Fibroblast of the conjunctiva (primary cell): ENCODE data around the gene VAV2.

Experiments used
- DNase-seq: peaks from one replicate; pipeline ENCODE4 v3.0.0-alpha.2; 2010; ENCODE audit warnings: low read depth

Gene VAV2

DNA sequence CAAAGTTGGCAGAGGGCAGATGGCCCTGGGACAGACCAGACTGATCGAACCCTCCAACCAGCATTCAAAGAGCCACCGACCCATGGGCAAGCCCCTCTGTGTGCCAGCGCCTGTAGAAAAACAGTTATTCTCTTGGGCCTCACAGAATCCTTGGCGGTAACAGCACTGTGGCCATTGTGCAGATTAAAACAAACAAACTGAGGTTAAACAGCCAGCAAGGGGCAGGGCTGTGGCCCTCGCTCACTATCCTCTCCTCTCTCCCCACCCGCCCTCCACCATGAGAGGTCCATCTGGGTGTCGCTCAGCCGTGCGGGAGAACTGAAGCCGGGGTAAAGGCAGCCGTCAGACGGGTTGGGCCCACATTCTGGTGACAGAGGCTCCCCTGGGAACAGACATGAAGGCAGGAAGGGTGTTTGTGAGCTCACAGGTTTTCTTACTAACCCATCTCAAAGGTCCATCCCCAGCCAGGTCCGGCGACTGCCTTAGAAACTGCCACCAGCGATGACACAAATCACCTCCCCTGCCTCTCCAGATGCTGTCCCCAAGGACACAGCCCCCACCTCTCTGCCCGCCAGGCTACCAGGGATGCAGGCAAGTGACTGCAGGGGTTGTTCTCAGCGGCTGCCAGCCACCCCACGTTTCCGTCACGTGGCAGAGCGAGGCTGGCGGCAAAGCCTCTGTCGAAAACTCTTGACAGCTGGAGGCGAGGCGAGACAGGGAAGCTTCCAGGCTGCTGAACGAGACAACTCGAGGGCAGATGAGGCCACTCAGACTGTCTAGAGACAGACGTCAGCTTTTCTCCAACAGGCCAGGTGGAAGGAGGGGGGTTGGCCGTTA is 178.2 kb downstream of the VAV2 start:
- DNase-seq, result no peak

DNA sequence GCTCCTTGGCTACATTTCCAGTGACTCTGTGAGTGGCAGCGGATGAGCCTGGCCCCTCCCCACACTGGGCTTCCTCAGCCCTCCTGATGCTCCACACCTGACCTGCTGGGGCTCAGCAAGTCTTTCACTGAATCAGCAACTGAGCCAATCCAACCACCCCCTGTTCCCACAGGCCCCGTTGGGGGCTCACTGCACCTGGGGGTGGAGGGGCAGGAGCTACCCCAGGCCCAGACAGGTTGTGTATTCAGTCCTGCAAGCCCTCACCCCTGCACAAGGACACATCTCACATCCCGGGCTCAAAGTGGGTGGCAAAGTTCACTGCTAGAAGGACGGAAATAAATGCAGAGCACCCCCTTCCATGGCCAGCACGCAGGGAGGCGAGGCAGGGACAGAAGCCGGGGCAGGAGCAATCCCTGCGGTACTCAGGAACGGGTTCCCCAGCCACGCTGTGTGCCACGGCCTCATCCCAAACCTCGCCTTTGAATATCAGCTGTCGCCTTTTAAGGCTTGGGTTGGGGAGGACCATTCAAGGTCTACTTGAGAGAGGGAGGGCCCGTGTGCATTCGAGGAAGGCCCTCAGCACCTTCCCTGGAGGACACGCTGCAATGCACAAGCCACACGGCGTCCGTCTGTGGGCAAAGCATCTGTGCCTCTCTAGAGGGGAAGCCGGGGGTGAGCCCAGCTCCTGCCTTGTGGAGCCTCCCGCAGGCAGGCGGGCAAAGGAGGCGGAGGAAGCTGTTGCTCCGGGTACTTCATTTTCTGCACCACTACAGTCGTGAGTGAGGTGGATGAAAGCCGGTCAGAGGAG is 179.0 kb downstream of the VAV2 start:
- DNase-seq, result no peak

DNA sequence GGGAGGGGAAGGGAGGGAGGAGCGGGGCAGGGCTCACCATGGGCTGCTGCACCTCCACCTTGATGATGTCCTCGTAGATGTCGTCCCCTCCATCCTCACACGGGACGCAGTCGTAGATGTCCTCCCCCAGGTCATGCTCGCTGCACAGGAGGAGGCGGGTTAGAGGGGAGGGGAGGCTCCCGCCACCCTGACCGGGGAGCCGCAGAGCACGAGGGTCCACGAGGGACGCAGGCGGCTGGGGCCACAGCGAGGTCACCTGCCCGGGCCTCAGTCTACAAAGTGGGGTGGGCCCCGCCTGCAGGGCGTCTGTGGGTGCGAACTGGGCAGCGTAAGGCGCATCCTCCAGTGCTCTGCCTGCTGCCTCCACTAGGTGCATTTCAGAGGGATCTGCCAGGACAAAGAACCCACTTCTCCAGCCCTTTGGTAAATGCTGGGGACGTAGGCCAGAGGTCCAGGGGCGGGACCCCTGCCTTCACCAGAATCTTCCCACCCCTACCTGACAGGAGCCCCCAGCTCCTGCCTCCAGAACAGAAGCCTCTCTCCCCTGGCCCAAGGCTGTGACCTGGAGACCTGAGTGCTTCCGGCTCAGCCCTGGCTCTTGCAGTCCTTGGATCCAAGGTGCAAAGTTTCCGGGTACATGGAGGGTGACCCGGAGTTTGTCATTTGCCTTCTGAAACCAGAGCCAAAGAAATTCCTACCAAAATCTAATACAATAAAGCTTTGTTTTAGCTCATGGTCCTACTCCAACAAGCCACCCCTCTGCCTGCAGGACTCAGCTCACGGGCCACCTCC is 179.9 kb downstream of the VAV2 start:
- no peak for DNase-seq

DNA sequence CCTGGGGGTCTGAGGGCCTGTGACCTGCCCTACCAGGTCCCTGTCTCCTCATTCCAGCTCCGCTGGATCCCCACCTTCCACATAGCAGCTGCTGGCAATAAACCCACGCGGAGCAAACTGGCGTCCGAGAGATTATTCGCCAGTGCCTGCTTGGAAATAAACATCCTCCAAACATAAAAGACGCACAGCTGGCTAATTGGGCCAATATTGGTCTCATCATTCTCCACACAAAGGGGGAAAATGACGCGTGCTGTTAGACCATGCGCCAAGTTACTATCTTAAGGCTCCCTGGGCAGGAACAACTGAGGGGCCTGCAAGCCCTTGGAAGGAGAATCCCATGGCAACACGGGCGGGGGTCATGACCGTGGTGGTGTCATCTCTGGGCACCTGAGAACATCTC is 180.7 kb downstream of the VAV2 start:
- no peak for DNase-seq

DNA sequence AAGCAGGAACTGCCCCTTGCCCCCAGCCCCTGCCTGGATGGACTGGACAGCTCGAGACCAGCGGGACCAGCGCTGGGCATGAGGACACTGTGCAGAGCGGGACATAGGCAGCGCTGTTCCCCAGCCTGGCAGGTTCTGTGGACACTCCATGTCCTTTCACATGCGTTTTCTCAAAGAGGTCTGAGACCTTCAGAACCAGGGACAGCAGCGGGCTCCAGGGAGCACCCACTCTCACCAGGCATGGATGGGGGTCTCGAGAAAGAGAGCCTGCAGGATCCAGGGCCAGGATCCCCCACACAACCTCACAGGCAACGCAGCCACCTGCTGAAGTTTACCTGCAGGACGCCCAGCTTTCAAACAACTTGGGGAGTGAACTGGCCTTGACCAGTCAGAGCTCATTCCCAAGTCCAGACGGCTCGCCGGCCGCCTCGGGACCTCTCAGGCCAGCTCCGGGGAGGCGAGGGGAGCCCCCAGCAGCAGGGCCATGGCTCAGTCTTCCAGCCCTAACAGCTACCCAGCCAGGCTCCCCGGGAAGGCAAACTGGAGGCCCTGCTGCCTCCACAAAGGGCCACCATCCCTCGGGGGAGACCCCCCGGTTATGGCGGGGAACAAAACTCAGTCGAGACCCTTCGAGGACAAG is 181.4 kb downstream of the VAV2 start:
- DNase-seq, result no peak

DNA sequence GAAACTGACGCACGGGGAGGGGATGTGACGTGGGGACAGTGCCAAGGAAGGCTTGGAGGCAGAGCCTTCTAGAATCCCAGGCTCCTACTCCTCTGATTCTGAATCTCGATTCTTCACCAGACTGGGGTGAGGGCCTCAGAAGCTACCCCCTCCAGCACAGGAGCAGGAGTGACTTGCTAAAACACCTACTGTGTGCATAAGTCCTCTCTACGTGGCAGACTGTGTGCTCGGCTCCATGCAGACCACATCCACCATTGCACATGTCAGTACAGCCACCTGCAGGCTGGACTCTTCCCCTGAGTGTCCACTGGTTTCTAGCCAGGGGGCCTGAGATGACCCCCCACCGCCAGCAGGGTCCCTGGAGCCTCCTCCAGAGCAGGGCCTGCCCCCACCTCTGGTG is 182.8 kb downstream of the VAV2 start:
- DNase-seq, result no peak

DNA sequence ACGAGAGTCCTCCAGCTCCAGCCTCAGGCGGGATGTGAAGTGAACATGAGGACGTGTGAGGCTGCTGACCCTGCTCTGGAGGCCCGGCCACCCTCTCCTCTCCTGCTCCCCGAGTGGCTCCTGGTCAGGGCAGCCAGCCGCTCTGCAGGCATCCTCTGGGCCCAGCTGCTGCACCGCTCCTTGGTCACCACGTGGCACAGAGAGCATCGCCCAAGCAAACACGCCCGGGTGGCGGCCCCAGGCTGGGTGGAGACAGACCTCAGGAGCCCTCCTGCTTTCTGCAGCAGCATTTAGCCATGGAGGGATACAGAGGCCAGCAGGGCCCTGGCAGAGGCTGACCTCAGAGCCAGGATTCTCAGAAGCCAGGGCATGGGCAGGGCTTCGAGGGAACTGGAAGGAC is 184.3 kb downstream of the VAV2 start:
- DNase-seq, result no peak

DNA sequence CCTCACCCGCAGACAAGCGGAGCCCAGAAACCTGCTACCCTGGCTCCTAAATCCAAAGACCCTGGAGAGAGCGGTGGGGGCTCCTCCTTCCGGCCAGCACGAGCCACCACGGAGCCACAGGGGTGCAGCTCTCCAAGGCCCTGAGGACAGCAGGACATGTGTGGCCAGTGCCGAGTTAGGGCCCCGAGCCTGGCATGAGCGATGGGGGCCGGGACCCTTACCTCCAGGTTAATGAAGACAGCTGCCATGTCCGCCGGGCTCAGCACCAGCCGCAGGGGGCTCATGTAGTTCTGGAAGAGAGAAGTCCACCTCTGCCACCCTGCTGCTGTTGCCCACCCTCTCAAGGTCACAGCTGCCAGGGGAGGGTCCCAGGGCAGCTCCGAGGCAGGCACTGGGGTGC is 185.1 kb downstream of the VAV2 start:
- DNase-seq, result no peak

DNA sequence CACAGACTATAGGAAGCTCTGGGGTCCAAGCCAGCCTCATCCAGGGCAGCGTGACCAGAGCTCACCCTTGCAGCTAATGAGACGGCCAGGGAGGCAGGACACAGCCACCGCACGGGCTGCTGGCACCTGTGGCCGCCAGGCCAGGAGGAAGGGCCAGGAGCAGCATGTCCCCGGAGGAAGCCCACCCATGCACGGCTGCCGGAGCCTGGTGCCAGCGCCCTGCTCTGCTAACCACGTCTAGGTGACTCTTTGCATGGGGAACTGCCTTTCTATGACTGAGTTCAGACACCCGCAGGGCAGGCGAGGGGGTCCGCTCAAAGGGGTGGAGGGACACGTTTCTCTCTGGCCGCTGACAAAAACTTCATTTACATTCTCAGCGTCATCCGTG is 185.5 kb downstream of the VAV2 start:
- no peak for DNase-seq

DNA sequence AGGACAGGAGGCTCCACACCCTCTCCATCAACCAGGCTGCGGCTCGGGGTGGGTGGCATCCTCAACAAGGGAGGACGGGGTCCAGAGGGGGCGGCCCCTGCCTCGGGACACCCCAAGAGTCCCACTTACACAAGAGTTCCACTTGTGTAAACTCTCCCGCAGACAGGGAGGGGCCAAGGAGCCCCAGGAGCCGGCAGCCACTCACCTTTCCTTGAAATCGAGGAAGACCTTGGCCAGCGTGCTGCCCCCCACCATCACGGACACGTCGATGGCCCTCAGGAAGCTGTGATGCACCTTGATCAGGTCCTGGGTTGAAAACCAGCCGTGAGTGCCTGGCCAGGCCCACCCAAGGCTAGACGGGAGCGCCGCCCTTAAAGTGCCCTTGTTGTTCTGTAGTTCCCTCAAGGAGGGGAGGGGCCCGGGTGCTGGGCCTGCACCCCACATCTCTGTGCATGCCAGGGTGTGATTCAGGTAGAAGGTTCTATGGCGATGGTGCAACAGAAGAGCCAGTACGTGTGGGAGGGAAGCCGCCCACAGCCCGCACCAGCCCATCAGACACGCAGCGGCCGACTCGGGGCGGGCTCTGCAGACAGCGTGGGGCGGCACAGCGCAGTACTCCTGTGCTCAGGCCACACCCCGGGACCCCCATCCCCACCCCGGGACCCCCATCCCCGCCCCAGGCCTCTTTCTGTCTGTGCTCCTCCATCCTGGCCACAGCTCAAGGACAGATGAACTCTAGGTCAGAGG is 186.1 kb downstream of the VAV2 start:
- no peak for DNase-seq

DNA sequence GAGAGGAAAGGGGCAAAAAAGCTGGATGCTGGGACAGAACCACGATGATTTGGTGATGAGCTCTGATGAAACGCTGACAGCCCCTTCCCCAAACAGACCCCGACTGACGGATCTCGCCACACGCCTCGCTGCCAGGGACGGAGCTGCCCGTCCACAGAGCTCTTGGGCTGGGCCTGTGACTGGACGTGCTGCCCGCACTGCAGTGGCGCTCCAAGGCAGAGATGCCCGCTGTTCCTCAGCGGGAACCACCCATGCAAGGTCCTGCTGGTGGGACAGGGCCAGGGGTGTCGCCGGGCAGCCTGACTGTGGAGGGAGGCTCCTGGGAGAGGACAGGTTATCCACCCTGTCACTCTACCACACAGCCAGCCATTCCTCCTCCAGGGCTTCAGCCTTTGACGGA is 187.9 kb downstream of the VAV2 start:
- DNase-seq, result no peak

DNA sequence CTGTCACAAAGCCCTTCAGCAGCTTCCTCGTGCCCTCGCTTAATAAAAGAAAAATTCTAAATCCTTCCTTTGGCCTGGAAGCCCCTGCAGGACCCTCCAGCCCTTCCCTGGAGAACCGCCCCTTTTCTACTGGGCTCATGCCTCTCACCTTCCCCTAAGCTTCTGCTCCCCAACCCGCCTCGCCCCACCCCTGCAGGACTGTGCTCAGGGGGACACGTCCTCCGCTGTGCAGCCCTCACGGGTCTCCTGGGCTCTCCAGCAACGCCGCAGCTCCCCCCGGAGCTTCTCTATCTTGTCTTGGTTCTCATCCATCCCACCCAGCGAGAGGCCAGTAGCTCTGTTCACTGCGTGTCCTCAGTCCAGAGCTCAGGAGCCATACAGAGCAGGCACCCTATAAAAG is 188.4 kb downstream of the VAV2 start:
- no peak for DNase-seq

DNA sequence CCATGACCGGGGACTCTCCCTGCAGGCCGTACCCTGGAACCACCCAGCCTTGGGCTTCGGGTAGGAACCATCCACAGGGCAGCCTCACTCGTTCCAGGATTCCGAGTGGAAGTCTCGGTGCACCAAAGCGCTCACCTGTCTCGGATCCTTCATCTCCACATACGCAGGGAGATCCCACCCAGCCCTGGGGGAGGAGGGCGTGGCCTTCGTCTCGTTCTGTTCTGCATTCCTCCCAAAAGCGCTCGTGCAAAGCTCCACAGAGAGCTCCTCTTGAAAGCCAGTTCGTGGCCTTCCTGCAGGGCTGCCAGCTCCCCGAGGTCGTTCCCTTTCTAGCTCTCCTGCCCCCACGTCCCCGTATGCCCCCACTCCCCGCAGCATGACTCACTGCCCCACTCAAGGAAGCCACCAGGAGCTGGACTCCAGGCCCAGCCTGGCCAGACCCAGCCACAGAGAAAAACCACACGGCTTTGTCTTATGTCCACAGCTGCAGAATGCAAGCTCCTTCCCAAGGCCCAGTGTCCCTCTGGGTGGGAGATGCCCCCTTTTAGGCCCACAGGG is 189.0 kb downstream of the VAV2 start:
- no peak for DNase-seq

DNA sequence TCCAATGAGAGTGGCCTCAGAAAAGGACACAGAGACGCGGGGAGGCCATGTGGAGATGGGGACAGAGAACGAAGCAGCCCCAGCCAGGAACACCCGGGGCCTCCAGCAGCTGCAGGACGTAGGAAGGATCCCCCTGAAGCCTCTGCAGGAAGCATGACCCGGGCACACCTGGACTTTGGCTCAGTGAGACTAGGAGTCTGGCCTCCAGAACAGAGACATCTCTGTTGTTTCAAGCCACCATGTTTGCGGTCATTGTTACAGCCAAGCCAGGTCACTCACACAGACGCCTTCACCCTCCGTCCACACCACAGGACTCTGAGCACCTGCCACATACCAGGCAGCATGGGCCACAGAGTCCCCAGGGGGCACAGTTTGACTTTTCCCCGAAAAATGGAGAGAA is 190.4 kb downstream of the VAV2 start:
- DNase-seq, result no peak

DNA sequence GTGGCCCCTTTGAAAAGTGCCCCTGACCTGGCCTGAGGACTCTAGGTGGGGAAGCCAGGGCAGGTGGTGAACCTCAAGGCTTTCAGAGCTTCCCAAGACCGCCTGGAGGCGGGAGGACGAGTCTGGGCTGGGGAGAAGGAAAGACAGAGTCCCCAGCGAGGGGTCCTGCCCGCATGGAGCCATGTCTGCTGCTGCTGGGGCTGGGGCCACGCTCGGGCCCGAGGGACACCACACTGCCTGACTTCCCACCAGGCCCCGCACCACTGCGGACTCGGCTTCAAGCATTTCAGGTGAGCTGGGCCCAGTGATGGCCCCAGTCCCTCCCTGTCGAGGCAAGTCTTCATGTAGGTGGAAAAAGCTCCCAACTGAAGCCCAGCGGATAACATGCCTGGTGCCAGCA is 191.9 kb downstream of the VAV2 start:
- DNase-seq, result no peak

DNA sequence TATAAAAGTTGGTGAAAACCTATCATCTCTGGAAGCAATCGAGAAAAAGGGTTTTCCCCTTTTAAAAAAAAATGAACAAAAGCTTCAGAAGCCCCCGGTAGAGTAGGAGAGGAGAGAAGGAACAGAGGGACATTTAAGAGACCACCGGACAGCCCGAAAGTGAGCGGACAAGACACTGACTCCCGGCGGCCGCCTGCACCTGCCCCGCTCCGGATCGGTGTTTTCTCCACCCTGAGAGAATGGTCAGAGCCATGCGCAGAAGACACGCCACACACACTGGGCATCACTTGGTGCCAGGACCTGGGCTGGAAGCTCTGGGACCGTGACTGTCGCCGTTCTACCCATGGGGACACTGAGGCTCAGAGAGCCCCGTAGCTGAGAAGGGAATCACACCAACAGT is 192.4 kb downstream of the VAV2 start:
- no peak for DNase-seq

DNA sequence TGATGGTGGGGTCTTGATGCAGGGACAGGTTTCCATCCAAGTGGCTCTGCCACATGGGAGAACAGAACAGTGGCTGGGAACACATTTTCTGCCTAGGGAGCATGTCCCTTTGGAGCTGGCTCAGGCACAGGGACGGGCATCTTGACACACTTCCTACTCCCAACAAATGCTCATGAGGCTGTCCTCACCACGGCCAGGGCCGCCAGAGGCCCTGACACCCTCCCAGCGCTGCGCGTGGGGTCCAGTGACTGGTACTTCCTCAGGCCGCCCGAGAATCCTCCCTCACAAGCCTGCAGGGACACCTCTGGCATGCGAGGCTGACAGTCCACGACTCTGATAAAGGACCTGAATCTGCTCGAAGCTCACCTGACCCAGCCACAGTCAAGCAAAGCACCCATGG is 193.0 kb downstream of the VAV2 start:
- no peak for DNase-seq

DNA sequence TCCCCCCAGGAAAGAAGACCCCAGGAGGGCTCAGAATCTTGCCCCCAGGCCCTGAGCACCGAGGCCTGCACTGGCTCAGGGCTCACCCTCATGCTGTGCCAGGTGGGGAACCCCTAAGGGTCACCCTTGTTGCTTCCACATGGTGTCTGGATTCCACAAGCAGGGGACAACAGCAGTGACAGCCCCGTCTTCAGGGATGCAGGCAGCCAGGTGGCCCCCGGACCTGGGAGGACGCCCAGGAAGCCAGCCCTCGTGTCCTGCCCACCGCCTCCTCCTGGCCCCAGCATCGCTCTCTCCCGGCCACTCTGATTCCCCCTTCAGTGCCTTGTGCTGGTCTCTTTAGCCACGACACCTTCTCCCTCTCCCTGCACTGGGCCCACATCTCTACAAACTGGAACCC is 194.0 kb downstream of the VAV2 start:
- no peak for DNase-seq

DNA sequence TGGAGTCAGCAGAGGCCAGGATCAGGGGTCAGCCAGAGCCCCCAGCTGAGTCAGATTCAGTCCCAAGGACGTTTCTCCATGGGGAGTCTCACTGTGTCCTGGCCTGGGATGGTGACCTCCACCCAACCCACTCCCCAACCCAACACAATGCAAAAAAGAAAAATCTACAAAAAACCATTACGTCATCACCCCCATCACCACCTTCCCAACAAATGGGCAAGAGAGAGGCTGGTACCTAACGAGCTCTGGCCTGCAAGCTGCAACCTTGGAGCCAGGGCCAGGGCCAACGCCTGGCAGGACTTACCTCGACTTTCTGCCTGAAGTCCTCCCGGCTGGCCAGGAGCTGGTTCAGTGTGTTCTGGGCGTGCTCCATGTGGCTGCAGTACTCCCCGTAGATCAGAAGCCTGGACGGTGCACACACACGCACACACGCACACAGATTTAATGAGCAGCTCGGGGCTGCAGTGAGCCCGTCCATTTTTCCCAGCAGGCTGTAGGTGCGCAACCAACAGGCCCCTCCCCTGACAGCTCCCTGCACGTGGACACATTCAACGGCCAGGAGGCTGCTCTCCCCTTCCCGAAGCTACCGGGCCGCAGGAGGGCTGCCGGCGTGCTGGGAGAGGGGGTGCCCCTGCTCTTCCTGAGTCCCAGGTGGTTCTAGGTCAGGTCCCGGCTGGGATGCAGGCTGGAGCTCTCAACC is 194.6 kb downstream of the VAV2 start:
- no peak for DNase-seq

DNA sequence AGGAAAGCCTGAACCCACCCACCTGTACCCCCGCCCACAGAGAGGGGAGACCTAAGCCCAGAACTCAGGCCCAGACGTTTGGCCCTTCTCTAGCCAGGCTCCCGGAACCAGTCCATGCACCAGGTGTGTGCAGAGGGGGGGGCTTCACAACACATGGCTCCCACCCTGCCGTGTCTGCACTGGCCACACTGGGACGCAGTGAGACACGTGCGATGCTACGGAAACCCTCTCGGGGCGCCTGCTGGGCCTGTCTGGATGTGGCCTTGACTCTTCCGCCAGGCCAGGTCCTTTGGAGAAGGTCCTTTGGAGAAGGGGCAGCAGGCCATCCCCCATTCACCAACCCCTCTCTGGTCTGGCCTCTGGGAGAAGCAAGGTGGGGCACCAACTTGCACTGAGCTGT is 195.6 kb downstream of the VAV2 start:
- DNase-seq, result no peak

DNA sequence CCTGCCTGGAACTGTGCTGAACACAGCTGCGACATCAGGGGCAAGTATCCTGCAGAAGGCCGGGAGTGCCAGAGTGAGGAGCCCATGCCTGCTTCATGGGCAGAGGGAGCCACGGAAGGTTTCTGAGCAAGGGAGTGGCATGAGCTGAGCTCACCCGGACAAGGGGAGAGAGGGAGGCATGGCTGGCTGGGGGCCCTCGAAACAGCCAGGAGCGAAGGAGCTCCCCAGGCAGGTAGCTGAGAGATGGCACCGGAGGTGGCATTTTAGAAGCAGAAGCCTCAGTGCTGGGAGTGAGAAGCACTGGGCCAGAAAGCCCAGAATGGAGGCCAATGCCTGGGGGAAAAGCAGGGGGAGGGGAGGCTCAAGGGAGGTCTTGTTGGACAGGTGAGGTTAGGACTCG is 197.1 kb downstream of the VAV2 start:
- no peak for DNase-seq
